Measurements from ENCODE around the gene COQ4. TPM values are rescaled to one million over a fixed set of nuclear protein-coding genes. Genes with fewer than 3 reads are reported as not detected.

The COQ4 gene
- total and polyA plus RNA-seq, 2 experiments from 2014 or later: 35.3 to 37.0 TPM

GRCh38 chr9:128298535-128299482 is 23.8 kb upstream of the COQ4 start (continued):
- TF ChIP-seq ZNF462 (CRISPR knock-in tag; IDR thresholded peaks at IDR 0.05) (no peak), CTCF (conservative IDR thresholded peaks at IDR 0.05; ENCODE audit: low read depth in 2 of 2) (no peak), NANOG (IDR thresholded peaks at IDR 0.05; ENCODE audit: borderline replicate concordance) (no peak), ZNF331 (CRISPR knock-in tag; IDR thresholded peaks at IDR 0.05; ENCODE audit: low read depth) (no peak), EZH2 (IDR thresholded peaks at IDR 0.05; ENCODE audit: low read depth, unreplicated experiment) (no peak)
